ENCODE measurements around the gene DHRS13.

DNA sequence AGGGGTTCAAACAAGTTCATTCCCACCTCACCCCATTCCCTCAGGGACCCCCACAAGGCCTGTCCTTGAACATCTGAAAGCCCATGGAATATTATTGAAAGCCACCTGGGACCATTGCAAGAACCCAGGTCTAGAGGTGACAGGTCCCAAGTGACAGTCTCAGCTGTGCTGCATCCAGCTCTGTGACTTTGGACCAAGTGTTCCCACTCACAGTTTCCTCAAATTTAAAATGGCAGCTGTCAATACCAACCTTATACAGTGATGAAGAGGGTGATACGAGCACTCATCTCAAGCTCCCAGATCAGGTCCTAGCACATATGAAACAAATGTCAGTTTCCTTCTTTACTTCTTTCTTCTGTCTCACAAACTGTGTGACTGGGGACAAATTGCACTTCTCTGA is 38.9 kb downstream of the DHRS13 start:
- TF ChIP-seq EZH2phosphoT487 (IDR thresholded peaks at IDR 0.05; ENCODE audit: insufficient read depth, low read depth) (no peak), EZH2 (IDR thresholded peaks at IDR 0.05; ENCODE audit: insufficient read depth, poor library complexity, severe bottlenecking) (no peak)

Data from GM23248 (cell line).